ENCODE results near the gene SLC22A16.
A peak's percentile ranks its signal among the peaks of the same experiment; 100 is the strongest.

SLC22A16 gene

GRCh38 chr6:110408901-110409300 is 67.5 kb downstream of the SLC22A16 start:
- peak in 1 of 56 donors; percentile 36 for DNase-seq

GRCh38 chr6:110404607-110405006 is 71.8 kb downstream of the SLC22A16 start:
- DNase-seq: no peak

- no peak for DNase-seq
Measured at GRCh38 chr6:110401585-110402176, 74.7 kb downstream of the SLC22A16 start.

DNA sequence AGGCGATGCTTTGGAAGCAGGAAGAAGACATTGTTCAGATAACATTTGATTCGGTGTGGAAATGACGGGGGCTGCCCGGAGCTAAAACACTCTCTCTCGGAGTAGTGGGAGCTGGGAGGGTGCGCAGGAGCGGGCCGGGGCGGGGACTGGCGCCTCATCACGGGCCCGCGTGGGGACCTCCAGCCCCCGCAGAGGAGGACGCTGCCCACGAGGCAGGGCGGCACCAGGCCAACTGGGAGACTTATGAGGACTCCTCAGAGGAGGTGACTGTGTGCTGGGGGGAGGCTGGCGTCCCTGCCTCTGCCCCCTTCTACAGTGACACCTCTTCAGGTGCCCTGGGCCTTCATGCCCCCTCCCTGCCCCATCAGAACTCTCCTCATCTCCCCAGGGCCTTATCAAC is 76.2 kb downstream of the SLC22A16 start:
- DNase-seq: no peak

DNA sequence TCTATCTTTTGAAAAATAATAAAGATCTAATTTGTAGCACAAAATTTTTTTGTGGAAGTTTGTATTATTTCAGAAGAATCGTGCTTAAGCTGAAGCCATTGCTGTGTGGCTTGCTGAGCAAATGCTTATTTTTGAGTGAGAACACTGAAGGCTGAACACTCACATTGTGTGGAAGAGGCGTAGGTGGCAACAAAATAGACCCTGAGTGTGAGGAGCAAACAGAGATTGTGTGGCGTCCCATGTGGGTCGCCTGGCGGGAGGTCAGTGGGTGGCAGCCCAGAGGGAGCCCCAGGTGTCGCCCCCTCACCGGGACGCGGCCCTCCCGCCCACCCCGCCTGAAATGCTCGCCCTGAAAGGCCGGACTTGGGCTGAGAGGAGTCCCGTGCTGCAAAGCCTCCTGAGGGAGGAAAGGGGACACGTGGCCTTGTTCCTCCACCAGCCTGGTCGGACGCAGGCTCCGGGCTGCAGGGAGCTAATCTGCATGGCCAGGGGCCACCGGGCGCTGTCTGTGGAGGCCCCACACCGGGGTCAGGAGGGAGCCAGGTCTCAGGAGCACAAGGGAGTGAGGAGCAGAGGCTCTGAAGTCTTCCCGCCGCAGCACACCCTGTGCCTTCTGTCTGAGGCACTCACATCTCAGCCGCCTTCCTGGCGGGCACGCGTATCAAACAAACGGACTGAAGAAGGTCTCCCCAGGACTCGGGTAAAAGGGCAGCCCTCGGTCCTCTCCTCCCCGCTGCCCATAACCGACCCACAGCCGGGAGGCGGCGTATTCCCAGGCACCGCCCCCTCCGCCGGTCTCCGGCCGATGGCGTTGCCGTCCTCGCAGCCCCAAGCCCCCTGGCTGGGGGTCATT is 77.0 kb downstream of the SLC22A16 start:
- DNase-seq: peak in 1 of 56 donors; percentile 12

DNA sequence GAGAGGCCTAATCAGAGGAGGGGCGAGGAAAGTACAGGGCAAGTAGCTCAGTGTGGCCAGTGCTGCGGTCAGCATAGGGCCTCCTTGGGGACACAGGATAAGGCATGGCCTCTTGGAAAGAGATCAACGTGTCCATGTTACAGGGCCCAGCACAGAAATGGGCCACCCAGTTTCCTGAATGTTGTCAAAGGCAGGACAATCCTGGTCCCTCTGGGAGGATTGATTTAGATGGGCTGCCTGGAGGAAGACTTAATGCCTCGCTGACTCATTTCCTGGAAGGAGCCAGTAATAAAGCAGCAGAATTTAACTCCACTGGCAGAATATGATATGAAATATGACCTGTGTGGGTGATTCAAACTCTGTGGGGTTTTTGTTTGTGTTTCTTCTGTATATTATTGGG is 77.6 kb downstream of the SLC22A16 start:
- no peak for DNase-seq

DNA sequence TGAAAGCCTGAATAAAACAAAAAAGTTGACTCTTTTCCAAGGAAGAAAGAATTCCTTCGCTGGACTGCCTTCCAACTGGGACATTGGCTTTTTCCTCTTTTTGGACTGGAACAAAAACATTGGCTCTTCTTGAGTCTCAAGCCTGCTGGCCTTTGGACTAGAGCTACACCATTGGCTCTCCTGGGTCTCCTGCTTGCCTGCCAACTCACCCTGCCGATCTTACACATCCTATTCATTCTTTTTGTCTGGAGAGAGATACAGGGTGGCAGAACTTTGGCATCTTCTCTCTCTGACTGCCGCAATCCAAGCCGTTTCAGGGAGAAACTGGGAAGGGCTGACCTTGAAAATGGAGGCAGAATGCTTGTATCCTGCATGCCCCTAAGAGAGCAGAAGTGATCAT is 81.2 kb downstream of the SLC22A16 start:
- peak in 6 of 56 donors; percentile 7 to 51 (median 16) for DNase-seq

GRCh38 chr6:110394409-110394808 is 82.0 kb downstream of the SLC22A16 start:
- no peak for DNase-seq

DNA sequence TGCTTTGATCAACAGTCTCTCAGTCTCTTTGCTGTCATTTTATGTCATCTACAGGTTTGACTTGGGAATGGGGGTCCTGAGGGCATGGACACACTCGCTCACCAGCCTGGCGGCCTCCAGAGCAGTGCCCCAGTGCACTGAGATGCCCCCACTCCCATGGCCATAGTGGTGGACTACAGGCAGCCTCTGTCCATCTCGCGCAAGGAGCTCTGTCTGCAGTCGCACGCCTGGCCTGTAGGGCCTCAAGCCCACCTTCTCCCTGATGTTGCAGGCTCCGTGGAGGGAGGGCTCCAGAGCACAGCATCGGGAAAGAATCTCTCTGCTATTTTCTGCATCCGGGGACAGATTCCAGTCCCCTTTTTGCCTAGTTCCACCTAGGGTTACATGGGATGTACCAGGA is 83.7 kb downstream of the SLC22A16 start:
- DNase-seq: no peak

DNA sequence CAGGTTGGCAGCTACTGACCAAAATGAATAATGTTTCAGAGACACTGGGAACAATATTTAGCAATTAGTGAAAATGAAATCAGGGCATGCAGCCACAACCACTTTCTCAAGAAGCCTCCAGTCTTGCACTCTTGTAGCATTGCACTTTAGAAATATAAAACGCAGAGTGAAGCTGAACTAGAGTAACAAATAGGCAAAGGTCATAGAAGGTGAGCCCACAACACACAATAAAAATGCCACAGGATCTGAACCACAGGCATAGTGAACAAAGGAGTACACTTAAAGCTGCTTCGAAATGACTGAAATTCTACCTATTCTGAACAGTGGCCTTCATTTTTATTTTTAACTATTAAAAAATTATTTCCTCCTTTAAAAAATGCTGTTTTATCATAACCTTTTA is 86.0 kb downstream of the SLC22A16 start:
- DNase-seq: no peak

DNA sequence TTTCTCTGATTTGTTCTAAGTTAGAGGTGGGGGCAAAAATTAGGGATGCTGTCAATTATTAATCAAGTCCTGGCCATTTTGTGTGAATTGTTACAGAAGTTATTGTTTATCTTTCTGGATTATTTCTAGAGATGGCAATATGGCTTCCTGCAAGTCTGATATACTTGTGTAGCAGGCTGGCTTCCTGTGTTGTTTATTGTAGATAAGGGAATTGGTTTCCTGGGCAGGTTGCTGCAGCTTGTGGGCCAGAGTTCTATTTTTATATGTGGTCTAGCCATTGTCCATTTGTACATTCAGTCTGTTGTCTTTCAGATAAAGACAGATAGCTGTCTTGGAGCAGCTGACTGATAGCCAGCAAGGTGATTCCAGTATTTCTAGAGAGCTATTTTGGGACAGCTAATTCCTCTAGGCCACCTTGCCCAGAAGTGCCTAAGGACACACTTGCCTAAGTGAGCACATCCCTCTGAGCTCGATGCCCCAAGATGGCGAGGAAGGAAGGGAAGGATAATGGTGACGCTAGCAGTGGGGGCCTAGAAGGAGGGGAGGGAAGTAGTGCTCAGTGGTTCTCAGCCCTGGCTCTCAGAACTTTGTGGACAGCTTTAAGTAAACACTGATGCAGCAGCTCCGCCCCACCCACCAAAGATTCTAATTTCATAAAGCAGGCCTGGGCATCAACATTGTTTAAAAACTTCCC is 86.6 kb downstream of the SLC22A16 start:
- no peak for DNase-seq

DNA sequence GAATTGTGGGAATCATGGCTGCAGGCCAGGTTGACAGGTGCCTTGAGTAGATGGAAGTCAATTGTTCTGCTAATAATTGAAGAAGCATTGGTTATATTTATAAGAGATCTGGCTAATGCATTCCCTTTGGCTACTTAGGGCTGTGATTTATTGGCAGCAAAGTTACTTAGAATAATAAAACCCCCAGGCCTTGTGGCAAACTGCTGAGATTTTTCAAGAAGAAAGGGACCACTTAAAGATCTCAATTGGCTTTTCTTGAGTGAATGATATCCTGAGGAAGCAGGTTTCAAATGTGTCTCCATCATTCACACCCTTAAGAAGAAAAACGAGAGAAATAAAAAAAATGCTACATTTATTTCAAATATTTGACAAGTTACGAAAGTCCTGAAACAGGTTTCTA is 88.4 kb downstream of the SLC22A16 start:
- DNase-seq: no peak

GRCh38 chr6:110385458-110385863 is 91.0 kb downstream of the SLC22A16 start:
- no peak for DNase-seq

DNA sequence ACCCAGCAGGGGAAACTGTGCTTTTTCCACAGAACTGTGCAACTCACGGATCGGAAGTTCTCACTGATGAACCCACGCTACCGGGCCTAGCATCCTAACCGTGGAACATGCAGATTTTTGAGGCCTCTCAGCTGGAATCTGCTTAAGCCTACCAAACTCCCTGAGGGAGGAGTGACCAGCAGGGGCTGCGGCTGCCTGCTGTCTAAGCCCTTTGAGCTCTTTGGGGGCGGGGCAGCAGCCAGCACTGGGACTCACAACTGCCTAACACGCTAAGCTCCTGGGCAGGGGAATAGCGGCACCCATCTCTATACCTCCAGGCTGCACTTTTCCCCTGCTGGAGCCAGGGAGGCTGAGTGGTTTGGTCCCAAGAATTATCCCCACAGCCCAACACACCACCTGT is 97.9 kb downstream of the SLC22A16 start:
- DNase-seq: no peak
